ENCODE data around the gene SCAMP2. TPM values are rescaled to one million over a fixed set of nuclear protein-coding genes. Genes with fewer than 3 reads are reported as not detected.

The SCAMP2 gene
- total RNA-seq, 1 experiment from 2014 or later: 38.0 TPM

DNA sequence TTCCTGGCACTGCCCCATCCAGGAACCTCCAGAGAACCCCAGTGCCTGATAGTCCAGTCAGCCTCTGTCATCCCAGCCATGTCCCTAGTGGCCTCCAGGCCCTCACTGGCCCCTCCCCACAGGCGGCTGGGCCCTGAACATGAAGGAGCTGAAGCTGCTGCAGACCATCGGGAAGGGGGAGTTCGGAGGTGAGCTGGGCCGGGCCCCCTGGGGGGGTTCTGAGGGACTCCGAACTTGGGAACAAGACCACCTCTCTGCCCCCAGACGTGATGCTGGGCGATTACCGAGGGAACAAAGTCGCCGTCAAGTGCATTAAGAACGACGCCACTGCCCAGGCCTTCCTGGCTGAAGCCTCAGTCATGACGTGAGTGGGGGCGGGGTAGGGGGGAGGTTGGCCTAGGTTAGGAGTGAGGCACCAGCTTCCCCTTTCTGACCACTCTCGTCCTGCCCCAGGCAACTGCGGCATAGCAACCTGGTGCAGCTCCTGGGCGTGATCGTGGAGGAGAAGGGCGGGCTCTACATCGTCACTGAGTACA, 72.5 kb downstream of the SCAMP2 start:
- TF ChIP-seq, protein P1, sequence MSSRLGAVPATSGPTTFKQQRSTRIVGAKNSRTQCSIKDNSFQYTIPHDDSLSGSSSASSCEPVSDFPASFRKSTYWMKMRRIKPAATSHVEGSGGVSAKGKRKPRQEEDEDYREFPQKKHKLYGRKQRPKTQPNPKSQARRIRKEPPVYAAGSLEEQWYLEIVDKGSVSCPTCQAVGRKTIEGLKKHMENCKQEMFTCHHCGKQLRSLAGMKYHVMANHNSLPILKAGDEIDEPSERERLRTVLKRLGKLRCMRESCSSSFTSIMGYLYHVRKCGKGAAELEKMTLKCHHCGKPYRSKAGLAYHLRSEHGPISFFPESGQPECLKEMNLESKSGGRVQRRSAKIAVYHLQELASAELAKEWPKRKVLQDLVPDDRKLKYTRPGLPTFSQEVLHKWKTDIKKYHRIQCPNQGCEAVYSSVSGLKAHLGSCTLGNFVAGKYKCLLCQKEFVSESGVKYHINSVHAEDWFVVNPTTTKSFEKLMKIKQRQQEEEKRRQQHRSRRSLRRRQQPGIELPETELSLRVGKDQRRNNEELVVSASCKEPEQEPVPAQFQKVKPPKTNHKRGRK (CRISPR knock-in tag; IDR thresholded peaks at IDR 0.05; ENCODE audit: borderline replicate concordance): no peak
- TF ChIP-seq MYBL2 (CRISPR knock-in tag; IDR thresholded peaks at IDR 0.05): no peak
- TF ChIP-seq, protein P2, sequence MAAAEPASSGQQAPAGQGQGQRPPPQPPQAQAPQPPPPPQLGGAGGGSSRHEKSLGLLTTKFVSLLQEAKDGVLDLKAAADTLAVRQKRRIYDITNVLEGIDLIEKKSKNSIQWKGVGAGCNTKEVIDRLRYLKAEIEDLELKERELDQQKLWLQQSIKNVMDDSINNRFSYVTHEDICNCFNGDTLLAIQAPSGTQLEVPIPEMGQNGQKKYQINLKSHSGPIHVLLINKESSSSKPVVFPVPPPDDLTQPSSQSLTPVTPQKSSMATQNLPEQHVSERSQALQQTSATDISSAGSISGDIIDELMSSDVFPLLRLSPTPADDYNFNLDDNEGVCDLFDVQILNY (CRISPR knock-in tag; IDR thresholded peaks at IDR 0.05): no peak
- no peak for TF ChIP-seq ELF4 (CRISPR knock-in tag; IDR thresholded peaks at IDR 0.05; ENCODE audit: low read depth)
- no peak for TF ChIP-seq ATF1 (CRISPR knock-in tag; IDR thresholded peaks at IDR 0.05)
- no peak for TF ChIP-seq IRF2 (CRISPR knock-in tag; IDR thresholded peaks at IDR 0.05; ENCODE audit: borderline replicate concordance, low read depth)
- TF ChIP-seq CREB1 (CRISPR knock-in tag; IDR thresholded peaks at IDR 0.05): no peak

DNA sequence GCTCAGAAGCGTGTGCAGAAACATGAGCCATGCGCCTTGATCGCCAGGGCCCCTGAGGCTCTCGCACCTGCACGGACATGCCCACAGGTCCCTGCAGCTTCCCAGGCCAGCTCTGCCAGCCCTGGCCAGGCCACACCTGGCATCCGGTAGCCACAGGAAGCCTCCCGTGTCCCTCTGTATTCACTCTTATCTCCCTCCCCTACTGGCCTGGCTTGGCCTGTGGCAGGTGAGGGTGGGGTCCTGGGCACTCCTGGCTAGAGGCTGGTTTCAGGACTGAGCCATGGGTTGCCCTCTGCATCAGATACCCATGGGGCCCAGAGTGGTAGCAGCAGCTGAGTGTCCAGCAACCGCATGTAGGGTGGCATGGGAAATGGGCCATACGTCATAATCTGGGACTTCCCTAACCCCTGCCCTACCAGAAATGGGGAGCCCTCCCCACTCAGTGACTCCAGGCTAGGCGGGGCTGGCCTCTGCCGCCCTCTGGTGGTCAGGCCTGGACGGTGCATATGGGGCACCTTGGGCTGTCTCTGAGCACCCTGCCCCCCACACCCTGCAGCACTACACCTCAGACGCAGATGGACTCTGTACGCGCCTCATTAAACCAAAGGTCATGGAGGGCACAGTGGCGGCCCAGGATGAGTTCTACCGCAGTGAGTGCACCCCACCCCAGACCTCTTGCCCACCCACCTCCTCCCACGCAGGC, 73.2 kb downstream of the SCAMP2 start:
- Mint-ChIP-seq H3K9me3 (no peaks in the 10 kb centered on the region), H3K27ac (peak overlapping the region; percentile 36; the same call in 1 of the 2 replicates), H3K4me3 (no peak overlapping the region), H3K4me1 (0 out of 2 replicates have a peak, but pooled peaks cover 2% of the 10 kb centered on the region), H3K36me3 (peaks cover 7% of the 10 kb centered on the region; the same call in 1 of the 2 replicates), H3K27me3 (ENCODE audit: low read depth) (no peaks in the 10 kb centered on the region)
- ChIA-PET POLR2A (no interaction called here), CTCF (interaction anchor here (0.7 to 4.9 kb wide), 27 partner anchors 8 to 169 kb away, joined by 3 to 101 read pairs (median 4); partner anchors contain the start of genes CPLX3 and CSK)
- DNase-seq (ENCODE audit: low spot score) (peak; percentile 90), ATAC-seq (peak; percentile 98)
- TF ChIP-seq, protein P3, sequence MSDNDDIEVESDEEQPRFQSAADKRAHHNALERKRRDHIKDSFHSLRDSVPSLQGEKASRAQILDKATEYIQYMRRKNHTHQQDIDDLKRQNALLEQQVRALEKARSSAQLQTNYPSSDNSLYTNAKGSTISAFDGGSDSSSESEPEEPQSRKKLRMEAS (CRISPR knock-in tag; IDR thresholded peaks at IDR 0.05): peak; percentile 26; the same call in 1 of the 2 replicates
- TF ChIP-seq ZNF396 (CRISPR knock-in tag; IDR thresholded peaks at IDR 0.05; ENCODE audit: borderline replicate concordance): no peak
- TF ChIP-seq, protein P4, sequence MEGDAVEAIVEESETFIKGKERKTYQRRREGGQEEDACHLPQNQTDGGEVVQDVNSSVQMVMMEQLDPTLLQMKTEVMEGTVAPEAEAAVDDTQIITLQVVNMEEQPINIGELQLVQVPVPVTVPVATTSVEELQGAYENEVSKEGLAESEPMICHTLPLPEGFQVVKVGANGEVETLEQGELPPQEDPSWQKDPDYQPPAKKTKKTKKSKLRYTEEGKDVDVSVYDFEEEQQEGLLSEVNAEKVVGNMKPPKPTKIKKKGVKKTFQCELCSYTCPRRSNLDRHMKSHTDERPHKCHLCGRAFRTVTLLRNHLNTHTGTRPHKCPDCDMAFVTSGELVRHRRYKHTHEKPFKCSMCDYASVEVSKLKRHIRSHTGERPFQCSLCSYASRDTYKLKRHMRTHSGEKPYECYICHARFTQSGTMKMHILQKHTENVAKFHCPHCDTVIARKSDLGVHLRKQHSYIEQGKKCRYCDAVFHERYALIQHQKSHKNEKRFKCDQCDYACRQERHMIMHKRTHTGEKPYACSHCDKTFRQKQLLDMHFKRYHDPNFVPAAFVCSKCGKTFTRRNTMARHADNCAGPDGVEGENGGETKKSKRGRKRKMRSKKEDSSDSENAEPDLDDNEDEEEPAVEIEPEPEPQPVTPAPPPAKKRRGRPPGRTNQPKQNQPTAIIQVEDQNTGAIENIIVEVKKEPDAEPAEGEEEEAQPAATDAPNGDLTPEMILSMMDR (IDR thresholded peaks at IDR 0.05): peak; percentile 98

More for the DNA sequence above, 72.5 kb downstream of the SCAMP2 start:
- no peak overlapping the region for H3K27ac Mint-ChIP-seq
- H3K36me3 Mint-ChIP-seq: peaks cover 7% of the 10 kb centered on the region; the same call in 1 of the 2 replicates
- H3K4me1 Mint-ChIP-seq: 0 out of 2 replicates have a peak, but pooled peaks cover 2% of the 10 kb centered on the region
- H3K4me3 Mint-ChIP-seq: no peak overlapping the region
- POLR2A ChIA-PET: interaction anchor here (0.6 kb wide), 1 partner anchor 56 kb away, joined by 8 read pairs; no protein-coding TSS in a partner anchor
- ATAC-seq (peak; percentile 8), DNase-seq (ENCODE audit: low spot score) (no peak)
- no peaks in the 10 kb centered on the region for H3K27me3 Mint-ChIP-seq (ENCODE audit: low read depth)
- no peaks in the 10 kb centered on the region for H3K9me3 Mint-ChIP-seq
- CTCF ChIA-PET: interaction anchor here (0.7 to 2.6 kb wide), 15 partner anchors 9 to 169 kb away, joined by 3 to 24 read pairs (median 5); partner anchors contain the start of genes CPLX3 and CSK

DNA sequence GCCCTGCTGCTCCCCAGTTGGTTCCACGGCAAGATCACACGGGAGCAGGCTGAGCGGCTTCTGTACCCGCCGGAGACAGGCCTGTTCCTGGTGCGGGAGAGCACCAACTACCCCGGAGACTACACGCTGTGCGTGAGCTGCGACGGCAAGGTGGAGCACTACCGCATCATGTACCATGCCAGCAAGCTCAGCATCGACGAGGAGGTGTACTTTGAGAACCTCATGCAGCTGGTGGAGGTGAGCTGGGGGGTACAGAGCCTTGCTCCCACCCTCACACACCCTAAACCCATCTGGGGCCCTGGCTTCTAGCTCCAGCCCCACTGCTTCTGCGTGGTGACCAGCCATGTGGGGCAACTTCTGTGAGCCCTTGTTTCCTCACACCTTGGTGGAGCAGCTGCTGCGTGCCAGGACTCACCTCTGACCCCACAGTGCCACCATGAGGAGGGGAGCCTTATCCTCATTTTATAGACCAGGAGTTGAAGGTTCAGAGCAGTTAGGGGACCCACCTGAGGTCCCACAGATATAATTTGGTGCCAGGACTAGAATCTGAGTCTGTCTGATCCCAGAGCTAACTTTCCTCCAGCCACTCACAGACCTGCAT, 73.8 kb downstream of the SCAMP2 start:
- H3K4me1 Mint-ChIP-seq: 0 out of 2 replicates have a peak, but pooled peaks cover 2% of the 10 kb centered on the region
- H3K27ac Mint-ChIP-seq: peak overlapping the region; percentile 19; the same call in 1 of the 2 replicates
- TF ChIP-seq ZNF423 (CRISPR knock-in tag; IDR thresholded peaks at IDR 0.05) (no peak), MYBL2 (CRISPR knock-in tag; IDR thresholded peaks at IDR 0.05) (no peak), TEAD4 (CRISPR knock-in tag; IDR thresholded peaks at IDR 0.05) (no peak), ZNF263 (CRISPR knock-in tag; IDR thresholded peaks at IDR 0.05; ENCODE audit: low read depth) (no peak), ESRRA (CRISPR knock-in tag; IDR thresholded peaks at IDR 0.05; ENCODE audit: borderline replicate concordance) (no peak), EMX1 (CRISPR knock-in tag; IDR thresholded peaks at IDR 0.05) (no peak), TP53 (CRISPR knock-in tag; IDR thresholded peaks at IDR 0.05) (no peak), FOXP1 (CRISPR knock-in tag; IDR thresholded peaks at IDR 0.05; ENCODE audit: borderline replicate concordance) (no peak), ZBTB21 (CRISPR knock-in tag; IDR thresholded peaks at IDR 0.05; ENCODE audit: borderline replicate concordance) (no peak)
- TF ChIP-seq, protein P5, sequence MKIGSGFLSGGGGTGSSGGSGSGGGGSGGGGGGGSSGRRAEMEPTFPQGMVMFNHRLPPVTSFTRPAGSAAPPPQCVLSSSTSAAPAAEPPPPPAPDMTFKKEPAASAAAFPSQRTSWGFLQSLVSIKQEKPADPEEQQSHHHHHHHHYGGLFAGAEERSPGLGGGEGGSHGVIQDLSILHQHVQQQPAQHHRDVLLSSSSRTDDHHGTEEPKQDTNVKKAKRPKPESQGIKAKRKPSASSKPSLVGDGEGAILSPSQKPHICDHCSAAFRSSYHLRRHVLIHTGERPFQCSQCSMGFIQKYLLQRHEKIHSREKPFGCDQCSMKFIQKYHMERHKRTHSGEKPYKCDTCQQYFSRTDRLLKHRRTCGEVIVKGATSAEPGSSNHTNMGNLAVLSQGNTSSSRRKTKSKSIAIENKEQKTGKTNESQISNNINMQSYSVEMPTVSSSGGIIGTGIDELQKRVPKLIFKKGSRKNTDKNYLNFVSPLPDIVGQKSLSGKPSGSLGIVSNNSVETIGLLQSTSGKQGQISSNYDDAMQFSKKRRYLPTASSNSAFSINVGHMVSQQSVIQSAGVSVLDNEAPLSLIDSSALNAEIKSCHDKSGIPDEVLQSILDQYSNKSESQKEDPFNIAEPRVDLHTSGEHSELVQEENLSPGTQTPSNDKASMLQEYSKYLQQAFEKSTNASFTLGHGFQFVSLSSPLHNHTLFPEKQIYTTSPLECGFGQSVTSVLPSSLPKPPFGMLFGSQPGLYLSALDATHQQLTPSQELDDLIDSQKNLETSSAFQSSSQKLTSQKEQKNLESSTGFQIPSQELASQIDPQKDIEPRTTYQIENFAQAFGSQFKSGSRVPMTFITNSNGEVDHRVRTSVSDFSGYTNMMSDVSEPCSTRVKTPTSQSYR (CRISPR knock-in tag; IDR thresholded peaks at IDR 0.05): no peak
- TF ChIP-seq, protein P6, sequence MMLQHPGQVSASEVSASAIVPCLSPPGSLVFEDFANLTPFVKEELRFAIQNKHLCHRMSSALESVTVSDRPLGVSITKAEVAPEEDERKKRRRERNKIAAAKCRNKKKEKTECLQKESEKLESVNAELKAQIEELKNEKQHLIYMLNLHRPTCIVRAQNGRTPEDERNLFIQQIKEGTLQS (CRISPR knock-in tag; conservative IDR thresholded peaks at IDR 0.05): no peak
- TF ChIP-seq, protein P7, sequence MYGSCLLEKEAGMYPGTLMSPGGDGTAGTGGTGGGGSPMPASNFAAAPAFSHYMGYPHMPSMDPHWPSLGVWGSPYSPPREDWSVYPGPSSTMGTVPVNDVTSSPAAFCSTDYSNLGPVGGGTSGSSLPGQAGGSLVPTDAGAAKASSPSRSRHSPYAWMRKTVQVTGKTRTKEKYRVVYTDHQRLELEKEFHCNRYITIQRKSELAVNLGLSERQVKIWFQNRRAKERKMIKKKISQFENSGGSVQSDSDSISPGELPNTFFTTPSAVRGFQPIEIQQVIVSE (CRISPR knock-in tag; IDR thresholded peaks at IDR 0.05; ENCODE audit: borderline replicate concordance): no peak

More for the DNA sequence above, 73.8 kb downstream of the SCAMP2 start:
- ATAC-seq: no peak
- Mint-ChIP-seq H3K36me3 (peaks cover 7% of the 10 kb centered on the region; the same call in 1 of the 2 replicates), H3K9me3 (no peaks in the 10 kb centered on the region), H3K4me3 (no peak overlapping the region), H3K27me3 (ENCODE audit: low read depth) (no peaks in the 10 kb centered on the region)
- ChIA-PET POLR2A (no interaction called here), CTCF (interaction anchor here (0.6 to 4.9 kb wide), 20 partner anchors 9 to 168 kb away, joined by 3 to 101 read pairs (median 5); partner anchors contain the start of genes CPLX3 and CSK)
- no peak for DNase-seq (ENCODE audit: low spot score)

All from WTC11 (cell line).